GM19025 (cell line): ENCODE results near the gene SEMA7A.

Source experiments
- ATAC-seq: cut with Tn5 transposase; IDR thresholded peaks from one replicate; pipeline ENCODE4 v1.9.1; 2021; ENCODE audit warnings: mild to moderate bottlenecking, low read depth, moderate library complexity; ENCODE audit not compliant: unreplicated experiment

The SEMA7A gene

DNA sequence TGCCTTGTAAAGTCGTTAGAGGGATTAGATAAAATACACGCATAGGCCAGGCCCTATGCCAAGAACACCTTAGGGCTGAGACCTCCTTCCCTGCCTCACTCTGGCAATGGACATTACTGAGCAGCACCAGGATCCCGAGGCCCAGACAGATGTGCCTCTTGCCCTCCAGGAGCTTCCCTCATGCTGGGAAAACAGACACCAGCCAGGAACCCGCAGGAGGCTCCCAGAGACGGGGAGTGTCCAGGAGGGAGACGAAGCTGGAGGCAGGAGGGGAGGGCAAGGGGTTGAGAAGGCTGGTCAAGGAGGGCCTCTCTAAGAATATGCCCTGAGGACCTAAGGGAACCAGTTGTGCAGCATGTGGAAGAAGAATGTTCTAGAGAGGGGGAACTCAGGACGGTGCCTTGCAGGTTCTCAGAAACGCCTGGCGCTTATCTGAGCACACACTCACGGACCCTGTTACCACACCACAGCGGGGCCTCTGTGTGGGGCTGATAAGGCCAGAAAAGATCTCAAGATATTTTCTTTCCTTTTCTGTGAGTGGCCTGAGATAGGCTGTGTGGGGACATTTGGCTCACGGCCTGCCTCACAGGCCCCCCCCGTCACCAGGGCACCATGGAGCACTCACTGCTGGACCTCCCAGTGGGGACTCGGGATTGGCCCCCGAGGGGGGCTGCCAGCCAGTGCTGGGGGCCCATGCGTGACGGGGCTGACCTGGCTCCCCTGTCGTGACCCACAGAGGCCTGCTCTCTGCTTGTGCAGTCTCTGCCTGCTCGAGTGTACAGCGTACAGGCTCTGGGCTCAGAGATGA, 44.3 kb downstream of the SEMA7A start:
- ATAC-seq, result no peak

DNA sequence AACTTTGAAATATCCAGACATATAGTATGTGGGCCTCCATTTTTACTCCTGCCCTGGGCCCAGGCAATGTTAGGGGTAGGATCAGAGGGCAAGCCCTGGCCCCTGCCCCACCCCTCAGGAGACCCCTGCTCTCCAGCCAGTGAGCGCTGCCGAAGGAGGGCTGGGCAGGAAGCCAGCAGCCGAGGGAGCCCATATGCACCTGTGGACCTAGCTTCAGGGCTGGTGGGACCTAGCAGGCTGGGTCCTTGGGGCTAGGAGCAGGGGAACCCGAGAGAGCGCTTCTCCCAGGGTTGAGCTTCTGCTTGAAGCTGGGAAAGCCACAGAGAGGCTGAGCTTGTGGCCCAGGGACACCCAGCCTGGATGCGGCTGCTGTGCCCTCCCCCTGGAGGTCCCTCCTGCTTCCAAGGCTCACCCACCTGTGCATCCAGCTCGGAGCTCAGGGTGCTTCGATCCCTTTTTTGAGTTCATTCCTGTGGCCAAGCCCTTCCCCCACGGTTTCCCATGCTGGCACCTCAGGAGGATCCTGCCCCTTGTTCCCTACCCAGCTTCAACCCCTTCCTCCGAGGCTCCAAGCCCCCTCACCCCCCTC, 45.3 kb downstream of the SEMA7A start:
- no peak for ATAC-seq

DNA sequence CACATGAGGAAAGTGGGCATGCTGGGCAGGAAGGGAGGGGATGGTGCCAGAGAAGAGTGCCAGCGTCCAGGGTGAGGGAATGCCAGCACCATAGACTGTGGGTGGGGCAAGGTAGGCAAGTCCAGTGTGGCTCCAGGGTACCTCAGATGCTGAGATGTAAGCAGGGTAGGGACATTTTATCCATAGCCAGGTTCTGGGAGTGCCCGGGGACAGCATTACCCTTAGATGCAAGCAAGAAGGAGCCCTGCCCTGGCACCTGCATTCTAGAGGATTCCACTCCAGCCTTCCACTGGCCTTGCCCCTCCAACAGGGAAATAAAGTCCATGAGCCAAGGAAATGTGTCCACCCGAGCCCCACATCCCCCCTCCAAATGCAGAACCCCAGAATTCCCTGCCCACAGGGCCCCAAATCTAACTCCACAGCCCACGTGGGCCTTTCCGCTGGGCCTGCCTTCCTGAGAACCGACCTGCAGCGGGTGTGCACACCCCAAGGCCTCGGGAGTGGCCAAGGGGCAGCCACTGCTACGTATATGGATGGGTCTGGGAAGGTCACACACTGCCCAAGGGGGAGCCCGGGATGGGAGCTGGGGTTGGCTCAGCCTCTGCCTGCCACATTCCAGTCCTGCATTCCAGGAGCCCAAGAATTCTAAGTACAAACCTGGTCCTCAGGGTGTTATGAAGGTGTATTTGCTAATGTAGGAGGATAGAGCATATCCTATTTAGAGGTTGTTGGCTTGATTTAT, 46.0 kb downstream of the SEMA7A start:
- no peak for ATAC-seq

DNA sequence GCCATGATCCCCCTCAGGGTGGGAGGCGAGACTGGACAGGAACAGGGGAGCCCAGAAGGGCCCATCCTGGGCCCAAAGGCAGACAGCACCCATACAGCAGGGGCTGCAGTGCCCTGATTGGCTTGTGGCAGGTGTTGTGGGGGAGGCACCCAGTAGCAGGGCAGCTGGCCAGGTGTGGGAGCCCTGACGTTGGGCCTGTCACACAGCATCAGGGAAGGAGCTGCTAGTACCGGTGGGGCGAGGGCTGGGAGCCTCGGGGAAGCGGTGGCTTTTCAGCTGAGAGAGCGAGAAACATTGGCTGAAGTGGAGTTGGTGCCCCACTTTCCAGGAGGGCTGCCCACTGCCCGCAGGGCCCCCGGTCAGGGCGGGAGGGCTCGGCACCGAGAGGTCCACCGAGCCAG, 46.6 kb downstream of the SEMA7A start:
- no peak for ATAC-seq

DNA sequence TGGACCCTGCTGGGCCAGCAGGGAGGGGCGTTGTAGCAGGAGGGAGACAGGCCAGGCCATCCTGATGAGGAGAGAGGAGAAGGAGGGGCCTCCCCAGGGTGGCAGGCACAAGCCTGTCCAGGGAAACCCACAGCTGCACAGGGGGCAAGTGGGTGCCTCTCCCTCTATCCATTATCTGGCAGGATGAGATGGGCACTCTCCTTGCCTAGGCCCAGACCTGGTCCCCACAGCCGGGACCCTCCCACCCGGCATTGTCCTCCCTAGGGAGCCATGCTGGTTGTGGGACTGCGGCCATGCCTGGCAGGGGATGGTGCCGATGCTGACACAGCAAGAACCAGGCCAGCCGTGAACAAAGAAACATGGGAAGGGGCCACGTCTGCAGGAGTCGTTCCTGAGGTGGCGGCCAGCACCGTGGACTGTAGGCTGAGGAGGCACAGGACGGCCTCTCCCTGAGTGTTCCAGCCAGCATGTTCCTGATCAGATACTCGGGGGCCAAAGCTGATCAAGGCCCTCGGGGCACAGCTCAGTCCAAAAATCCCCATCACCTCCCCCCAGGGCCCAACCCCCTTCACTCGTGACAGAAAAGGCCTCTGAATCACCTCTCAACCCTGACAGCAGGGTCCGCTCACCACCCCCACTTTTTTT, 47.1 kb downstream of the SEMA7A start:
- ATAC-seq, result no peak

DNA sequence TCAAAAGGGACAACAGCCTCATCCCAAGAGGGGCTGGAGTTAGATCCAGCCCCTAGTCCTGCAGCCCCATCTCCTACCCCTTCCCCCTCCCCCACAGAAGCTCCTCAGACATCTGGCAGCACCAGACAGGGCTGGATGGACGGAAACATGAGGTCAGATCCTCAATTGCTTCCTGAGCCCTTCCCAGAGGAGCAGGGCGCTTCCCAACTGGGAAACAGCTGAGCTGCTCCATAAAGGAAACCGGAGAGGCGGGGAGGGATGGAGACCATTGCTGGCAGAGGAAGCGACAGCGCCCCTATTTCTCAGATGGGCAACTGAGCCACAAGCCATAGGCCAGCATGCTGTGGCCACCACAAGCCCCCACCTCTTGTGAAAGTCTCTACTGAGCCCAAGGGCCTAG, 48.0 kb downstream of the SEMA7A start:
- no peak for ATAC-seq

DNA sequence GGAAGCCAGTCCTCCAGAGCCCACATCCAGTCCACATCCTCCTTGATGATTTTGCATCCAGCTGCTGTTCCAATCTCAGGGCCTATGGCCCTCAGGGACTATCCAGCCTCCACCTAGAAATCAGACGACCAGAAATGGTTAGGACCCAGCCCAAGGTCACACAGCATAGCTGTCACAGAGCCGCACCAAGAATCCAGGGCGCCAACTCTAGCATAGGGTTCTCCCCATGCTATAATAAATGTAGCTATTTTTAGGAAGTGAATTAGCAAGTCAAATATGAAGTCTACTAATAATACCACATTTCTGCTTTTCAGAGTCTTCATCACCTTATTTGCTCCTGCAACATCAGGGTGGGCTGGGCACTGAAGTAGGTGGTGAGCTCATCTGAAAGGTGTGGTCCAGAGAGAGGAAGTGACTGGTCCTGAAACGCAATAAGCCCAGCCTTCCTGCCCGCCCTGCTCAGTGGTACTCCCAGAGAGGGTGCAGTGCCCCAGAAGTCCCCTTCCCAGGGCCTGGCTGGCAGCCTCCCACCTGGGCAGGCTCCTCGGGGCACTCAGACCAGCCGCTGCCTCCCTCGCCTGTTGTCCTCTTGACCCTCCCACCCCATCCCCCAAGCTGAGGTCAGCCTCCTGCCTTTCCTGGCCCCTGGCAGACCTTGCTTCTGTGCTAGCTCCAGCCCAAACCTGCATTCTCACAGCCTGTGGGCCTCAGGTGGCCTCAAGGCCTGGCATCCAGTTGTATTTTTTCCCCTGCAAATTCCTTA, 48.7 kb downstream of the SEMA7A start:
- ATAC-seq, result peak; percentile 66

DNA sequence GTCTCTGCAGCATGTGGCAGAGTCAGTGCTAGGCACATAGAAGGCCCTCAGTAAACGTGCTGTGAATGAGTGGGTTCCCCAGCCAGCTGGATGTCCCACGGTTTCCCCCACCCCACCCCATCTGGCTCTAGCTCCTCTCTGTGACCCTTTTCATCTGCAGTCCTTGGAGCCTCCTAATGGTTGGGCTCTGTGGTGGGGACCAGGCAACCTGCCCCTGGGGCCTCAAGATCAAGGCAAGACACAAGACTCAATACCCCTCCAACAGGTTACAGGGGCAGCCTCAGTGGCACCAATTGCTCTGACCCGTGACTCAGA, 49.2 kb downstream of the SEMA7A start:
- no peak for ATAC-seq

DNA sequence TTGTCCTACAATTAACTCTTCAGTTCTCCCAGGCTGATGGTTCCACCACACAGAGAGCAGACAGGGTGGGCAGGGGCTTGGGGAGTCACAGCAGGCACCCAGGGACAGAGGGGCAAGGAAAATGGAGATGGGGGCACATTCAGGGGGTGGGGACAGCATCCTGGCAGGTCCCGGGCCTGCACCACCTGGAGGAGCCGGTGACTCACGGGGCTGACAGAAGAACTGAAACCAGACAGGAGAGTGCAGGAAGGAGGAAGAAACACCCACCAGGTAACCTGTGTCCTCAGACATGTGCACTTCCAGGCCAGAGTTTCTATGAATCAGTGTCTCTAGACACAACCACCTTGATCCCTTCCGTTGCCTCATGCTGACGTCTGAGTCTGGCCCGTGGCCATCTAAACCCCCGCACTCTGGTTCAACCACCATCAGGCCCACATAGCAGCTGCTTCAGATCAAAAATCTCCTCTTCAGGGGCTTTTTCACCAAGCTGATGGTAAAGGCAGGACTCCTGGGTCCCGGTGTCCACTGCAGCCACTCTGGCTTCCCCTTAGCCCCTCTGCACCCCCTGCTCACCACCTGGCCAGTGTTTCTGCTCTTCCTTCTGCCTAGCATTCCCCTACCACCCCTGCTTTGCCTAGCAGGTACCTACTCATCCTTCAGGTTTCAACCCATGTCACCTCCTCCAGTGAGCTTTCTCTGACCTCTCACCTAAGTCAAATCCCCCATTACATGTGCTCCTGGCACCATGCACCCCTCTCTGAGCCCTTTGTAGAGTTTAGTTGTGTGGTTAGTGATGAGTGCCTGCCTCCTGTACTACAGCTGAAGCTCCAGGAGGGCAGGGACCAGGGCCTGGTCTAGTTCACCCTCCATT, 49.8 kb downstream of the SEMA7A start:
- peak; percentile 36 for ATAC-seq

DNA sequence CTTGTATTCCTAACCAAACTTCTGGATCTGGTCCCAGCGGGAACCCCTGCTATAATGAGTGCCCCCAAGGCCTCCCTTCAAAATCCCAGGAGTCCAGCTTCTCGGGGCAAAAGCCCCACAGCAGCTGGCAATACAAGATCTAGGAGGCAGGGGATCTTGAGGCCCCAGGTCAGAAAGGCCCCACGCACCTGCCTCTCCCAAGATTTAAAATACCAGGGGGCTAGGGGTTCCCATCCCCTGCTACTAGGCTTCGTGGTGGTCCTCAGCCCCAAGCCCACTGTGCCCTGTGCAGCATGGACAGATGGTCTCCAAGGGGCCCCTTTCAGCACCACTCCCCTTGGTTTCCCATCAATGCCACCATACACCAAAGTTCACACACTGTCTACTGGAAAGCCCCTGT, 50.5 kb downstream of the SEMA7A start:
- peak; percentile 3 for ATAC-seq

DNA sequence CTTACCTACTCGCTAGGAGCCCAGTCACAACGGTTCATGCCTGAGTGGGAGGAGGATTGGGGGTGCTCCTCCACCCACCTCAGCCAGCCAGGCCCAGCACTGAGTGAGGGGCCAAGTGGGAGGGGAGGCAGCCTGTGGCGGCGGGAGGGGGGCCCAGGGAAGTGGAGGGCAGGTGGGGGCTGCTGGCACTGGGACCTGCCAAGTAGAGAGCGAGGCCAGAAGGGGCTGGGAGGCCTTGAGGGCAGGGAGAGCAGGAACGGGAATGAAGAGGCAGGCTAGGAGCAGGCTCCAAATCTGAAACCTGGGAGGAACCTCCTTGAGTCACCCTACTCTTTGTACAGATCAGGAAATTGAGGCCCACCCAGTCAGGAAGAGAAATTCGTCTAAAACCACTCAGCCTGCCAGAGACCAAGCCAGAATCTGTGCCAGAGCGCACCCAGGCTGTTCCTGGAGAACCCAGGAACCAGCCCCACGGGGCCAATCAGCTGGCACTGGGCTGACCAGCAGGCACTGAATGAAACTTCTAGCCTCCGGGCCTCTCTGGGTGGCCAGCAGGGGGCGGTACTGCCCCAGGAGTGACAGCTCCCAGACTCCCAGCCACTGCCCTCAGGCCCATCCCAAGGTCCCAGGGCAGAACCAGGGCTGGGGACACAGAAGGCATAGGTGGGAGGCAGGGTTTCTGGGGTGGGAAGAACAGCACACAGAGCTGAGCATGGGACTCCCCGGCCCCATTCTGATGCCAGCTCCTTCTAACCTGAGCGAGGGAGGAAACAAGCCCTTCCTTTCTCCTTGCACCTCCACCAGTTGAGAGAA, 51.5 kb downstream of the SEMA7A start:
- ATAC-seq, result no peak

DNA sequence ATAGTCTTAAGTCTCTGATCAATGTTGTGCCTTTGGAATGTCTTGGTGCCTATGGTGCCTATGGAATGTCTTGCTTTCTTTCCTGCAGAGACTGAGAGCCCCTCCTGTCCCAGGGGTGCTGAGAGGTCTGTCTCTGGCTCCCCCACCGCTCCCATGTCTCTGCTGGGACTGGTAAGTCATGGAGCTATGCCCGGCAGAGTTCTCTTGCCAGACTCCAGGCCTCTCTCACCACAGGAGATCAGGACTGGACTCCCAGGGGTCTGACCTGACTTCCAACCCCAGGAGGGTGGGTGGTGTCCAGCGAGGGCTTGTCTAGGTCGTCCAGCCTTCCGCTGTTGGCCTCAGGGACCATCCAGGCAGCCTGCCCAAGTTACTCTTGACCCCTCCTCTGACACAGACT, 52.3 kb downstream of the SEMA7A start:
- ATAC-seq, result no peak

DNA sequence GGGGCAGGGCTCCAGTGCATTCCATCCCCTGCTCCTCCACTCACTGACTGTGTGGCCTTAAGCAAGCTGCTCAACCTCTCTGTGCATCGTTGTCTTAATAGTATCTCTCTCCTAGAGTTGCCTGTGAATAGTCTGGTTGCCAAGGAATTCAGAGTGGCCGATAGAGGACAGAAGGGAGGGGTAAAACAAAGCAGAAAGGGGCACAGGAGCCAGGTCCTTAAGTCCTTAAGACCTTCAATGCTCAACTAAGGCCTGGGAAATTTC, 52.6 kb downstream of the SEMA7A start:
- no peak for ATAC-seq

DNA sequence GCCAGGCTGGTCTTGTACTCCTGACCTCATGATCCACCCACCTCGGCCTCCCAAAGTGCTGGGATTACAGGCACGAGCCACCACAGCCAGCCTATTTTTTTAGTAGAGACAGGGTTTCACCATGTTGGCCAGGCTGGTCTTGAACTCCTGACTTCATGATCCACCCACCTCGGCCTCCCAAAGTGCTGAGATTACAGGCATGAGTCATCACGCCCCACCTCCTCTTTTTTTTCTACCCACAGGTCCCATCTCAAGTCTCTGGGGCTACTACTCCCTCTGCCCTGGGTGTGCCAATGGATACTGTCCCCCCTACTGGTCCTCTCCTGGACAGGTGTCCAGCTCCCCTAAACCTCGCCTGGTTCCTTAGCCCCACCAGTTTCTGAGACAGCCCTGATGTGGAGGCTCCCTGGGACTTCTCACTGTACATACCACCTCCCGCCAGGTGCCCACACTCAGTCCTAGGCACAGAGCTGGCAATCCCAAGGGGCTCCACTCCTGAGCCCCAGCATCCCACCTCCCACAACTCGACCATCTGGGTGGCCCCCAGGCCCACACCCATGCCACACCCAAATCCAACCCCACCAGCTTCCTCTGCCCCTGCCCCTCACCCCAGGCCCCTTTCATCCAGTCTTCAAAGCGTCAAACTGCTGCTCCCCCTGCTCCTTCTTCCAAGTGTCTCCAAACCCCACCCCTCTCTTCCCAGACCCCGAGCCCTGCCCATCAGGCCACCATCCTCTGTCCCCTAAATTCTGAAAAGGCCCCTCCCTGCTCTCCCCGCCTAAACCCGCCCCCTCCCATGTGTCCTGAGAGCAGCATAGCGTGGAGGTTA, 53.2 kb downstream of the SEMA7A start:
- no peak for ATAC-seq

DNA sequence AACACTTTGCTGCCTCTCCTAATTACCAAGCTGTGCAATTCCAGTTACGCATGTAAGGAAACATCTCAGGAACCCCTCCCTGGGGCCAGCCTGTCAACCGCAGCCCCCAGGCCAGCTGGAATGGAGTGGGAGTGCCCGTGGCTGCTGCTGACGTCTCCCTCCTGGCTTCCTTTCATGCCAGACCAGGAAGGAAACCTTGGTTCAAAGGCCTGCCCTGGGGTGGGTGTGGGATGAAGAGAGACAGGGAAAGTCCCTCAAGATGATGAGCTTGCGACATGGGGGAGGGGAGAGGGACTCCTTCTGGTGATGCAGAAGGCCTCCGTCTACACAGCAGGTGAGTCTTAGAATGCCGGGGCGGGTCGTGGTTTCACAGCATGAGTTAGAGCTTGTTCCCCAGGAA, 54.9 kb downstream of the SEMA7A start:
- ATAC-seq, result no peak

DNA sequence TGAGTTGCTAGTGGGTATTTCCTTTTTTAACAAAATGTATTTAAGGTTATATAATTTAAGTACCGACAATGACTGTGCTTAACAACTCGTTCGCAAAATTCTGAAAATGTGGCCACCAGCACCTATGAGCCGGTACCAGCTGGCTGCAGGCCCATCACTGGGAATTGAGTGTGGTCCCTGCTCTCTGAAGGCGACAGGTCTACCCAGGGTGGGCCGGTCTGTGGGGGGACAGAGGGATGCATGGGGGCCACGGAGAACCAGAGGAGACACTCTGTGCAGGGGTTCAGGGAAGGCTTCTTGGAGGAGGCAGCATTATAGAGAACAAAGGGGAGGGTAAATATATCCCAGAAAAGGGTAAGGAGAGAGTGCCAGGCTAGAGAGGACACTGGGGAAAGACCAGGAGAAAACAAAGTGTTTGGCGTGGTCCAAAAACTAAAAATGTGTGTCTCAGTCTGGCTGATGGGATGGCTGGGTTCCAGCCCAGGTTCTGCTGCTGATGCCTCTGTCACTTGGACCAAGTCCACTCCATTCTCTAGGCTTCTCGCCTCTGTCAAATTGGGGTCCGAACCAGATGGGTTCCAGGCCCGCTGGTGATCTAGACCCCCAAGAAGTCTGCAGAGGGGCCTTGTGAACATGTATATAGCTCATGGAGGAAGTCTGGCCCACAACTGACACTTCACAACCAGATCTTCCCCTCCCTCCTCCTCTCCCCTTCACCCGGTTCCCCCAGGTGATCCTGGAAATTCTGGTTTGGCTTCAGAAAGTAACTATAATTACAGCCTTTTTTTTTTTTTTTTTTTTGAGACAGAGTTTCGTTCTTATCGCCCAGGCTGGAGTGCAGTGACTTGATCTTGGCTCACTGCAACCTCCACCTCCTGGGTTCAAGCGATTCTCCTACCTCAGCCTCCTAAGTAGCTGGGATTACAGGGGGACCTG, 55.7 kb downstream of the SEMA7A start:
- ATAC-seq, result no peak
